Measurements from ENCODE around the gene NEU4. TPM values are rescaled to one million over a fixed set of nuclear protein-coding genes. Genes with fewer than 3 reads are reported as not detected.

NEU4 gene
- total and polyA plus RNA-seq, 2 donors from 2014 or later, result 0.76 to 2.8 TPM

DNA sequence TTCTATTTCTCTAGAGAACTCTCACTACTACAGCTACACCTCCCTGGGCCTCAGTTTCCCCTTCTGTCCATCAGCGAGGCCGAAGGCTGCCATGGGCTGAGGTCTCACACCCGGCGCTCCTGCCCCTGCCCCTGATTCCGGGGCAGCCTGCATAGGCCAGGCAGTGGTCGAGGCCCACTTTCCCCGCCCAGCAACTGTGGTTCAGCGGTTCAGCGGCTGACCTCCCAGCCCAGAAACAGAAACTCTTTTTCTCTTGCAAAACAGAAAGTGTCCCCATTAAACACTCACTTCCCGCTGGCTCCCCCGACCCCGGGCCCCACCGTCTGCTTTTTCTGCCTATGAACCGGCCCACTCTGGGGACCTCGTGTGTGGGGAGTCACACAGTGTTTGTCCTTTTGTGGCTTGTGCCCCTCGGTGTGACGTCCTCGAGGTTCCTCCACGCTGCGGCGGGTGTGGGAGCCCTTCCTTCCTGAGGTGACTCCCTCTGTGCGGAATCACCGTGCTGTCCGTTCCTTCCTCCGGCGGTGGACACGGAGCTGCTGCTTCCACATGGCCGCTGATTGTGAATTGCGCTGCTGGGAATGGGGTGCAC lies 33.7 kb downstream of the NEU4 start:
- no peak overlapping the region for H3K9ac ChIP-seq (ENCODE audit: low read length in 3 of 3)
- TF ChIP-seq, protein P1, sequence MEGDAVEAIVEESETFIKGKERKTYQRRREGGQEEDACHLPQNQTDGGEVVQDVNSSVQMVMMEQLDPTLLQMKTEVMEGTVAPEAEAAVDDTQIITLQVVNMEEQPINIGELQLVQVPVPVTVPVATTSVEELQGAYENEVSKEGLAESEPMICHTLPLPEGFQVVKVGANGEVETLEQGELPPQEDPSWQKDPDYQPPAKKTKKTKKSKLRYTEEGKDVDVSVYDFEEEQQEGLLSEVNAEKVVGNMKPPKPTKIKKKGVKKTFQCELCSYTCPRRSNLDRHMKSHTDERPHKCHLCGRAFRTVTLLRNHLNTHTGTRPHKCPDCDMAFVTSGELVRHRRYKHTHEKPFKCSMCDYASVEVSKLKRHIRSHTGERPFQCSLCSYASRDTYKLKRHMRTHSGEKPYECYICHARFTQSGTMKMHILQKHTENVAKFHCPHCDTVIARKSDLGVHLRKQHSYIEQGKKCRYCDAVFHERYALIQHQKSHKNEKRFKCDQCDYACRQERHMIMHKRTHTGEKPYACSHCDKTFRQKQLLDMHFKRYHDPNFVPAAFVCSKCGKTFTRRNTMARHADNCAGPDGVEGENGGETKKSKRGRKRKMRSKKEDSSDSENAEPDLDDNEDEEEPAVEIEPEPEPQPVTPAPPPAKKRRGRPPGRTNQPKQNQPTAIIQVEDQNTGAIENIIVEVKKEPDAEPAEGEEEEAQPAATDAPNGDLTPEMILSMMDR (IDR thresholded peaks at IDR 0.05; ENCODE audit: borderline replicate concordance, extremely low read depth, insufficient read depth), result no peak
- H3K4me3 ChIP-seq (ENCODE audit: low read length in 3 of 3), result peak overlapping the region in 1 of 3 donors; percentile 21
- DNase-seq, result peak in 4 of 5 donors; percentile 34 to 85 (median 48)
- no peaks in the 10 kb centered on the region for H3K27me3 ChIP-seq (ENCODE audit: control insufficient read depth, insufficient read depth, low read length)
- intact Hi-C loops (cut with DNase I), result no loop called here
- no peaks in the 10 kb centered on the region for H3K9me3 ChIP-seq (ENCODE audit: control insufficient read depth in 2 of 3, insufficient read depth in 1 of 3, low read length in 3 of 3)
- no peaks in the 10 kb centered on the region for H3K36me3 ChIP-seq (ENCODE audit: control insufficient read depth in 2 of 3, insufficient read depth in 3 of 3, low read length in 3 of 3)
- no peak for FAIRE-seq
- H3K27ac ChIP-seq (ENCODE audit: low read depth in 2 of 2, low read length in 2 of 2), result peak overlapping the region; percentile 51 to 65
- H3K4me1 ChIP-seq (ENCODE audit: control insufficient read depth in 2 of 3, insufficient read depth in 2 of 3, low read depth in 1 of 3, low read length in 3 of 3), result peaks cover 0 to 8% (median 0%) of the 10 kb centered on the region in 3 donors

DNA sequence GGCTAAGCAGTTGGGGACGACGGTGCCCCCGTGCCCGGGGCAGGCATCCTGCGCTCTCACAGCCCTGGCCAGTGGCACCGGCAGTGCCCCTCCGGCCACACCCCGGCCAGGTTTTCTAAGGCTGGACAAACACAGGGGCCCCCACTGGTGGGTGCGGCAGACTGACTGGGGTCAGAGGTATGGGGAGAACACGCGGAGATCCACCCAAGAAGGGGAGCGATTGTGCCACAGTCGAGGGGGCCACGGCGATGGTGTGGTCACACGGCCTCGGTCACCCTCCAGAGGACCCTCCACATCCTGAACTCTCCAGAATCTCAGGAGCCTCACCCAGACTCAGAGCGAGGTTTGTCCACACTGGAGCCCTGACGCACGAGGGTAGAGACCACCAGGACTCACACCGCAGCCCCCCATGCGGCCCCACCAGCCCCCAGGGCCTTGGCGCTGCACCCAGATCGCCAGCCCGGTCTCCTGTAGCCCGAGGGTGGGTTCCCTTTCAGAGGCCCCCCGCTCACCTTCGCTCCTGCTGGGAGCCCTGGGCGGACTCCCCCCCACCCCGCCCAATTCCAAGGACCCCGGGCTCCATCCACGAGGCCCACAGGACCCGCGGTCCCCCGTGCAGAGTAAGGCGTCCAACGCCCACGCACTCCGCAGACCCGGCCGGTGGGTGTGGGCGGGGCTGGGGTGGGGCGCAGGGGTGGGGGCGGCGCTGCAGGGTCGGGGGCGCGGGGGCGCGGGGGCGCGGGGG lies 34.5 kb downstream of the NEU4 start:
- intact Hi-C loops (cut with DNase I), result no loop called here
- FAIRE-seq, result no peak
- Histone ChIP-seq H3K27me3 (ENCODE audit: control insufficient read depth, insufficient read depth, low read length) (no peaks in the 10 kb centered on the region), H3K9ac (ENCODE audit: low read length in 3 of 3) (no peak overlapping the region), H3K27ac (ENCODE audit: low read depth in 2 of 2, low read length in 2 of 2) (peak overlapping the region; percentile 51 to 65), H3K4me3 (ENCODE audit: low read length in 3 of 3) (peak overlapping the region in 1 of 3 donors; percentile 21), H3K4me1 (ENCODE audit: control insufficient read depth in 2 of 3, insufficient read depth in 2 of 3, low read depth in 1 of 3, low read length in 3 of 3) (peaks cover 0 to 8% (median 0%) of the 10 kb centered on the region in 3 donors), H3K9me3 (ENCODE audit: control insufficient read depth in 2 of 3, insufficient read depth in 1 of 3, low read length in 3 of 3) (no peaks in the 10 kb centered on the region), H3K36me3 (ENCODE audit: control insufficient read depth in 2 of 3, insufficient read depth in 3 of 3, low read length in 3 of 3) (no peaks in the 10 kb centered on the region)
- peak in 2 of 5 donors; percentile 66 to 74 for DNase-seq
- TF ChIP-seq, protein P1 (IDR thresholded peaks at IDR 0.05; ENCODE audit: borderline replicate concordance, extremely low read depth, insufficient read depth), result no peak

DNA sequence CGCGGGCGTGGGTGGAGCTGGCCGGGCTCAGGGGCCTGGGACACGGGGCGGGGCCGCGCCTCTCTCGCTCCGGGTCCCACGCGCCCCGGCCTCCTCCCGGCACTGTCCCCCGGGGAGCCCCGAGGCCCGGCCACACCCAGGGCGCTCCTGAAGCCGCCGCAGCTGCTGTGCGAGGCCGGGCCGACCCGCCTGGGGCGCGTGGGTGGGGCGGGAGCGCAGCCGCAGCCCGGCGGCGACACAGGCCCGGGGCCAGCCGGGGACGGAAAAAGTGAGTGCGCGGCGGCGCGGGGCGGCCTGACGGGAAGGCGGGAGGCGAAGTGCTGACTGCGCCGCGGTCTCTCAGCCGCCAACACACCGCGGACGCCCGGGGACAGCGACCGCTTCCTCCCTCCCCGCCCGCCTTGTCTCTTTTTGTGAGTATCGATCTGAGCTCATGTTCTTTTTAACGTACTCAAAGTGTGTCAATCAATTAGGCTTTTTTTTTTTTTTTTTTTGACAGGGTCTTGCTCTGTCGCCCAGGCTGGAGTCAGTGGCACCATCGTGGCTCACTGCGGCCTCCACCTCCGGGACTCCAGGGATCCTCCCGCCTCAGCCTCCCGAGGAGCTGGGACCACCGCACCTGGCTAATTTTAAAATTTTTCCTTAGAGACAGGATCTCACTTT lies 35.2 kb downstream of the NEU4 start:
- intact Hi-C loops (cut with DNase I), result no loop called here
- Histone ChIP-seq H3K9ac (ENCODE audit: low read length in 3 of 3) (peak overlapping the region in 1 of 3 donors; percentile 44), H3K9me3 (ENCODE audit: control insufficient read depth in 2 of 3, insufficient read depth in 1 of 3, low read length in 3 of 3) (no peaks in the 10 kb centered on the region), H3K4me3 (ENCODE audit: low read length in 3 of 3) (peak overlapping the region in 2 of 3 donors; percentile 16 to 38), H3K27ac (ENCODE audit: low read depth in 2 of 2, low read length in 2 of 2) (no peak overlapping the region), H3K4me1 (ENCODE audit: control insufficient read depth in 2 of 3, insufficient read depth in 2 of 3, low read depth in 1 of 3, low read length in 3 of 3) (peaks cover 0 to 8% (median 0%) of the 10 kb centered on the region in 3 donors), H3K36me3 (ENCODE audit: control insufficient read depth in 2 of 3, insufficient read depth in 3 of 3, low read length in 3 of 3) (no peaks in the 10 kb centered on the region), H3K27me3 (ENCODE audit: control insufficient read depth, insufficient read depth, low read length) (no peaks in the 10 kb centered on the region)
- FAIRE-seq, result no peak
- TF ChIP-seq, protein P1 (IDR thresholded peaks at IDR 0.05; ENCODE audit: borderline replicate concordance, extremely low read depth, insufficient read depth), result no peak
- peak; percentile 65 to 92 (median 72) for DNase-seq

Measured in kidney (tissue), 14 donors.